ENCODE measurements around the gene FYN. TPM values are rescaled to one million over a fixed set of nuclear protein-coding genes. Genes with fewer than 3 reads are reported as not detected.
A peak's percentile ranks its signal among the peaks of the same experiment; 100 is the strongest.

FYN gene
- total and polyA plus RNA-seq, 2 of the 8 experiments (the other 6 are each of a cell fraction or from before 2014, with no cell fraction given) = 46.8 to 97.2 TPM

- POLR2A ChIA-PET (ENCODE audit: partially characterized antibody) = interaction anchor here (1.1 to 1.2 kb wide), 3 partner anchors 12 to 65 kb away, joined by 3 to 4 read pairs (median 3); no protein-coding TSS in a partner anchor
- no peak overlapping the region for H4K8ac ChIP-seq (ENCODE audit: extremely low read depth, insufficient read depth, low read length)
- H3K27ac ChIP-seq (ENCODE audit: low read depth, low read length) = no peak overlapping the region
Measured at GRCh38 chr6:111774346-111774703, 98.9 kb downstream of the FYN start.

More at GRCh38 chr6:111774346-111774703, 98.9 kb downstream of the FYN start:
- Histone ChIP-seq H3K79me1 (ENCODE audit: low read depth, low read length) (peaks cover 2% of the 10 kb centered on the region; the same call in 1 of the 2 replicates), H2BK15ac (ENCODE audit: low read length) (no peak overlapping the region), H3K4me2 (ENCODE audit: insufficient read depth in 1 of 2, low read depth in 2 of 2, low read length in 2 of 2) (no peak overlapping the region), H3K79me2 (ENCODE audit: control insufficient read depth in 1 of 2, insufficient read depth in 2 of 2, low read length in 2 of 2) (no peaks in the 10 kb centered on the region; a peak in 1 of 4 replicates), H3K9me3 (ENCODE audit: insufficient read depth in 2 of 2, low read depth in 1 of 2, low read length in 1 of 2) (no peaks in the 10 kb centered on the region), H2BK12ac (ENCODE audit: low read depth, low read length) (no peak overlapping the region), H4K5ac (ENCODE audit: insufficient read length, low read depth, low read length) (no peak overlapping the region), H2BK120ac (replicated peaks; ENCODE audit: low read depth, low read length) (no peak overlapping the region), H2BK20ac (ENCODE audit: low read length) (no peak overlapping the region), H3K27me3 (replicated peaks in 1 of 4; ENCODE audit: control insufficient read depth in 3 of 4, extremely low read depth in 1 of 4, insufficient read depth in 3 of 4, low read length in 3 of 4) (no peaks in the 10 kb centered on the region), H2AFZ (ENCODE audit: low read length) (no peak overlapping the region), H3K4me1 (replicated peaks in 1 of 4; ENCODE audit: control insufficient read depth in 3 of 4, insufficient read depth in 4 of 4, low read length in 3 of 4) (peaks cover 0 to 12% (median 6%) of the 10 kb centered on the region in 4 experiments; a peak in 4 of 7 replicates), H2BK5ac (ENCODE audit: low read depth, low read length) (no peak overlapping the region), H3K18ac (ENCODE audit: extremely low read depth, low read length) (no peak overlapping the region), H3K14ac (ENCODE audit: insufficient read length) (no peak overlapping the region), H3K56ac (replicated peaks; ENCODE audit: insufficient read length, low read depth, low read length) (no peak overlapping the region), H4K91ac (replicated peaks; ENCODE audit: insufficient read length, low read length) (no peak overlapping the region), H4K20me1 (replicated peaks in 1 of 2; ENCODE audit: control insufficient read depth in 1 of 2, insufficient read depth in 2 of 2, low read length in 2 of 2) (no peaks in the 10 kb centered on the region), H3K23me2 (ENCODE audit: low read depth, low read length) (no peaks in the 10 kb centered on the region), H3K9ac (replicated peaks in 1 of 4; ENCODE audit: extremely low read depth in 1 of 4, low read depth in 3 of 4, low read length in 3 of 4) (no peak overlapping the region), H3K4me3 (ENCODE audit: extremely low read depth in 1 of 4, insufficient read depth in 2 of 4, low read depth in 3 of 4, low read length in 4 of 4) (no peak overlapping the region), H3K36me3 (ENCODE audit: control insufficient read depth in 2 of 4, insufficient read depth in 4 of 4, low read length in 3 of 4) (no peaks in the 10 kb centered on the region), H2AK5ac (ENCODE audit: low read depth, low read length) (peak overlapping the region; percentile 44; the same call in 1 of the 2 replicates), H3K23ac (ENCODE audit: insufficient read length) (no peak overlapping the region), H3K4ac (replicated peaks; ENCODE audit: insufficient read length, low read depth, low read length) (no peak overlapping the region)
- CTCF ChIA-PET (ENCODE audit: partially characterized antibody) = interaction anchor here (0.8 to 2.8 kb wide), 6 partner anchors 10 to 269 kb away, joined by 3 to 12 read pairs (median 3); no protein-coding TSS in a partner anchor
- no peak for TF ChIP-seq KDM4A (IDR thresholded peaks at IDR 0.05; ENCODE audit: low read depth, low read length, severe bottlenecking)
- no peak for TF ChIP-seq FOSL1 (IDR thresholded peaks at IDR 0.05; ENCODE audit: insufficient read depth, low read depth, low read length)
- no peak for TF ChIP-seq CBX8 (IDR thresholded peaks at IDR 0.05; ENCODE audit: borderline replicate concordance, low read depth, low read length)
- no peak for TF ChIP-seq SUZ12 (IDR thresholded peaks at IDR 0.05; ENCODE audit: low read length)
- TF ChIP-seq SRF (IDR thresholded peaks at IDR 0.05; ENCODE audit: low read depth, low read length) = no peak
- FAIRE-seq (no peak), DNase-seq (ENCODE audit: low read depth in 1 of 2, low spot score in 2 of 2) (no peak)
- 87% methylated on average over 1 of the region's 1 CpG; no CpG with 5 or more reads in 1 of the 2 experiments for whole genome bisulfite sequencing, 2 experiments (ENCODE audit: extremely low coverage in 1 of 2, insufficient coverage in 1 of 2, insufficient read length in 1 of 2, insufficient replicate concordance in 2 of 2, low coverage in 1 of 2, low lambda C conversion rate in 2 of 2, missing lambda C conversion rate in 1 of 2)
